Activated naive CD8-positive, alpha-beta T cell treated with anti-CD3 and anti-CD28 coated beads, Interleukin-2, amount 50 U/mL, for 16 hours (primary cell): ENCODE measurements around the gene BCR.
"Not testable (repeated sequence)": the region's sequence is repeated elsewhere in the genome, so short reads cannot be mapped to it uniquely, and the experiment has no call there.

ENCODE experiments used
- DNase-seq: peaks from one replicate; pipeline ENCODE4 v3.0.0-alpha.2; 2020; ENCODE audit warnings: low read depth, low spot score

Gene BCR

DNA sequence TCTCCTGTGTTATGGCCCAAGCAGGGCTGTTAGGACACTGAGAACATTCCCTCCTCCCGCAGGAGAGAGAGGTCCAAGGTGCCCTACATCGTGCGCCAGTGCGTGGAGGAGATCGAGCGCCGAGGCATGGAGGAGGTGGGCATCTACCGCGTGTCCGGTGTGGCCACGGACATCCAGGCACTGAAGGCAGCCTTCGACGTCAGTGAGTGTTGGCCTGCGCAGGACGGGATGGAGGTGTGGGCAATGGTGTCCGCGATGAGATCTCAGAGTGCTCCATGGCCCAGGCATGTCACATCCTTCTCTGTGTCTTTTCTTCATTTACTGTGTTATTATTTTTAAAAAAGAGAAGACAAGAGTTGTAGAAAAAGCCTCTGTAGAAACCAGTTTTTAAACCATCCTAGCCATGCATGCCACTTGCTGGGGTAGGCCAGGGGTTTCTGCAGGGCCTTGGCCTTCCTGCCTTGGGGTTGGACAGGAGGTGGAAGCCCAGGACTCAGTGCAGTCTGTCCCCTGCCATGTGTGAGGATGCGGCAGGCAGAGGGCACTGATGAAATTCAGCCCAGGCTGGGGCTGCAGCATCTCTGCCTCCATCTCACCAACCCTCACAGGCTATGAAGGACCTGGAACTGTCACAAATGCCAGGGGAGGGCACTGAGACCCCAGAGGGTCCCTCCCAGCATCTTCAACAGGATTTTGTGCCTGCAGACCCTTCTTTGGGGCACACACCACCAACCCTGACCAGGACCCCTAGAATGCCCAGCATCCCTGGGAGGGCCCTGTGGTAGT is 131.5 kb downstream of the BCR start:
- DNase-seq = not testable (repeated sequence)

DNA sequence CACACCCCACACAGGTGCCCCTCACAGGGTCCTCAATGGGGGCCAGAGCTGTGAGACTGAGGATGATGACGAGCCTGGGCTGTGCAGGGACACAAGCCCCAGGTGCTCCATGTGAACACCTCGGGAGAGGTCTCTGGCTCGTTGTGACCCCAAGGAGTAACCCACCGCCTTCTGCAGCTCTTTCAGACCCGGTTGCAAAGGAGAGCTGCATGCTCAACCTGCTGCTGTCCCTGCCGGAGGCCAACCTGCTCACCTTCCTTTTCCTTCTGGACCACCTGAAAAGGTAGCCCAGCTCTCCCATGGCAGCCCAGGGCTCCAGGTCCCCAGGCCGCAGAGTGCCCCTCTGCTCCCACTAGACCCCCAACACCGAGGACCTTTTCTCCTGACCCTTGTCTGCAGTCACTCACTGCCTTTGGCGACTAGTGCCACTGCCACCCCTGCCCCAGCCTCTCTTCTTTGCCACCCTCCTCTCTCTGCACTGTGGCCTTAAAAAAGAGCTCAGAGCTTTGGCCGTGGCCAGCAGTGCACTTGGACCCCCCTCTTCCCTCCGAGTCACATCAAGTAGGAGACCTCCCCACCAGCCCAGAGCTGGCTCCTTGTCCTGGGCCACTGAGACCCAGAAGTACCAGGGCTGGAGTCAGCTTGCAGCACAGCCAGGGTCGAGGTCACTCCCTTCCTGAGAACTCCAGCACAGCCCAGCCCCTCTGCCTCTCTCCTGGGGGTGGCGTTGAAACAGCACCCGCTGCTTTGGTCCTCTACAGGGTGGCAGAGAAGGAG is 133.7 kb downstream of the BCR start:
- DNase-seq = no peak

DNA sequence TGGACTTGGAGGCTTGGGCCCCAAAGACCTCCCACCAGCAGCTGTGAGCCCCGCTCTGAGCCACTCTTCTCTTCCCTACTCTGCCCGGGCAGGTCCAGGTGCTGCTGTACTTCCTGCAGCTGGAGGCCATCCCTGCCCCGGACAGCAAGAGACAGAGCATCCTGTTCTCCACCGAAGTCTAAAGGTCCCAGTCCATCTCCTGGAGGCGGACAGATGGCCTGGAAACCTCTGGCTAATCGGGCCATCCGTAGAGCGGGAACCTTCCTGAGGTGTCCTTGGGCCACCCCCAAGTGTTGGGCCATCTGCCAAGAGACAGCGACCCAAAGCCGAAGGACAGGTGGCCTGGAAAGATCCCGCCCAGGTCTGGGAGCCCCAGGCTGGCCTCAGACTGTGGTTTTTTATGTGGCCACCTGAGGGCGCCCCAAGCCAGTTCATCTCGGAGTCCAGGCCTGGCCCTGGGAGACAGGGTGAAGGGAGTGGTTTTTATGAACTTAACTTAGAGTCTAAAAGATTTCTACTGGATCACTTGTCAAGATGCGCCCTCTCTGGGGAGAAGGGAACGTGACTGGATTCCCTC is 135.1 kb downstream of the BCR start:
- no peak for DNase-seq

DNA sequence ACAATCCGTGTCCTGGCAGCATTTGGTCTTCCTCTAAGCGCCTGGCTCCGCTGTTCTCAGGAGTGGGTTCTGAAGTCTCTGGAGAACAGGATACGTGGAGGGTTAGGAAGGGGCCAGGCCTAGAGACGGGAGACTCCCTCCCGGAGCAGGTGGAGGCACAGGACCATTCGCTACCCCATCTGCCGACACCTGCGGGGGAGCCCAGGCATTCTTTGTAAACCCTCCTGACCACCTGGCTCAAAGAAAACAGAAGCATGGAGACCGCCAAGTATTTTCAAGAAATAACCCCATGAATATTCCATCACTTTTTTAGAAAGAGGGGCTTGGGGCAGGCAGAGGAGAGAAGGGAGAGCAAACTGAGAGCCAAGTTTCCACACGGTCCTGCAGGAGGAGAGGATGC is 136.3 kb downstream of the BCR start:
- not testable (repeated sequence) for DNase-seq

DNA sequence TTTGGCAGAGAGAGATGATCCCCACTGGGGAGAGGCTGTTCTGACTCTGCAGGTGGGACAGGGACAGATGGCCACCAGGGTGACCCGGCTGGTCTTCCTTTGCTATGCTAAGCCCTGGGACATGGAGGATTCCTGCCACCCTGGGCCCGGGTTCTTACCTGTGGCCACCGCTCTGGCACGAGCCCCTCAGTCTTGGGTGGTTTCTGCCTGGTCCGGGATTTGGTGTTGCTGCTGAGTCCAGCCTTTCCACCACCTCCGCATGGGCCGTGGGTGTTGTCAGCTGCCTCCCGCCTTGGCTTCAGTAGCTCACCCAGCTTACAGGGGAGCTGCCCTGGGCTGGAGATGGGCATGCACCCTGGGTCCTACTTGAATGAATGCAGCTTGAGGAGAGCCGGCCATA is 138.0 kb downstream of the BCR start:
- not testable (repeated sequence) for DNase-seq

DNA sequence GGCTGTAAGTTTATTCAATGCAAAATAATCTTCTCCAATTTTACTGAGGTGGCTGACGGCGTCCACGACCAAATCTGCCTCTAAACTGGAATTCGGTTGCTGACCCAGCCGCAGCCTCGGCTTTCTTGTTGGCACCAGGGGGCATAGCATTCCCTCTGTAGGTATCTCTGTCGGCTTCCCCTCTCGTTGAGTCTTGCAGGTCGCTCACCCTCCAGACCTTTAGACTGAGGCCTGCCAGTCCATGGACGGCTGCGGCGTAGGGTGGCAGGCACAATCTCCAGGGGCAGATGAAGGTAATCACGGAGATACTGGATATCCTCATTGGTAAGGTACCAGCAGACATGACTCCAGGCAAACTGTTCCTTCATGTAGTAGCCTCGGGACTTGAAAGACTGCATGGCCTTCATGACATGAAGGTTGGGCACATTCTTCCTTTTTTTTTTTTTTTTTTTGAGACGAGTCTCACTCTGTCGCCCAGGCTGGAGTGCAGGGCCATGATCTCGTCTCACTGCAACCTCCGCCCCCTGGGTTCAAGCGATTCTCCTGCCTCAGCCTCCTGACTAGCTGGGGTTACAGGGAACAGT is 142.3 kb downstream of the BCR start:
- not testable (repeated sequence) for DNase-seq

DNA sequence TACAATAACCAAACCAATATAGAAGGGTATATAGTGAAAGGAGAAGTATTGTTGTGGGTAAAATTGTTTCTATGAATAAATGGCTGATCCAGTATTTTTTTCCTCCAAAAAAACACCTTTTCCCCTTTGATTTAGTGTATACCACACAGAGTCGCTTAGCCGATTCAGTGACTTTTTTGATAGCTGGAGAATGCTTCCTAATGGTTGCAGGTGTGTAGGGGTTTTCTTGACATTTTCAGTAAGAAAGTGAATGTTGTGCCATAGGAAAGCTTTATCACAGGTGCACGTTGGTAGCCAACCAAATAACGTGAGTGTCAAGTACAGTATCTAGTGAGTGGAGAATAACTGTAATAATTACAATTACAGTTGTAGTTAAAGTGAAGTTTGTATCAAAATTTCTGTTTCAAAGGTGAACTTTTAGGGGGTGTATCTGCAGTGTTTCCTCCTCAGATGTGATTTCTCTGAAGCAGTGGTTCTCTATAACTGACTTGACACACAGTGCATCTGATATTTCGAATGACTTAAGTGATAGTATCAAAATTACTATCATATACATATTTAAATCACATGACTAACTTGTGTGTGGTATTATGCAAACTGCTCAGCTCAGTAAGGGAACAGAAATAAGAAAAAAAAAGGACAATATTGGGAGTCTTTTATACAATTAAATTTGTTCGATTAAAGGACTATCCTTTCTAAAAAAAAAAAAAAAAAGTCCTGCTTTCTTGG is 143.8 kb downstream of the BCR start:
- not testable (repeated sequence) for DNase-seq

DNA sequence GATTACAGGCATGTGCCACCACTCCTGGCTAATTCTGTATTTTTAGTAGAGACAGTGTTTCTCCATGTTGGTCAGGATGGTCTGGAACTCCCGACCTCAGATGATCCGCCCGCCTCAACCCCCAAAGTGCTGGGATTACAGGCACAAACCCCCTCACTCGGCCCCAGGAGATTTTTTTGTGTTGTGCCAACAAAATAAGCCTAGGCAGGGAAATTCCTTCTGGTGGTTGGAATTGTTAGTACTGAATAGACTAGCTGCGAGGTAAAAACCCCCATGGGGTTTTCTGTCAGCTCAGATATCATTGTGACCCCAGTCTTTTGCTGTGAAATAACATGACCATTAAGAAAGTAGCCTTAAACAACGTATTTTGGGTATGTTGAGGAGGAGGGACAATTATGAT is 144.9 kb downstream of the BCR start:
- no peak for DNase-seq

DNA sequence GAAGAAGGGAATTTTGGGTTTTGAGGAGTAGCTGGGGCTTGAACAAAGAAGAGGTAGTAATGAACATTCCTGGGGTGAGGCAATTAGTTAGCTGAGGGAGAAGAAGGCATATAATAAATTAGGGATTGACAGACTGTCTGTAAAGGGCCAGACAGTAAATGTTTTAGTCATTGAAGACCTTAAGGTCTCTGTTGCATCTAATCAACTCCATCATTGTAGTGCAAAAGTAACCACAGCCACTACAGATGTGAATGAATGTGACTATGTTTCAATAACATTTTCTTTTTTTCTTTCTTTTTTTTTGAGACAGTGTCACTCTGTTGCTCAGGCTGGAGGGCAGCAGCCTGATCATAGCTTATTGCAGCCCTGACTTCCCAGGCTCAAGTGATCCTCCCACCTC is 153.5 kb downstream of the BCR start:
- not testable (repeated sequence) for DNase-seq

DNA sequence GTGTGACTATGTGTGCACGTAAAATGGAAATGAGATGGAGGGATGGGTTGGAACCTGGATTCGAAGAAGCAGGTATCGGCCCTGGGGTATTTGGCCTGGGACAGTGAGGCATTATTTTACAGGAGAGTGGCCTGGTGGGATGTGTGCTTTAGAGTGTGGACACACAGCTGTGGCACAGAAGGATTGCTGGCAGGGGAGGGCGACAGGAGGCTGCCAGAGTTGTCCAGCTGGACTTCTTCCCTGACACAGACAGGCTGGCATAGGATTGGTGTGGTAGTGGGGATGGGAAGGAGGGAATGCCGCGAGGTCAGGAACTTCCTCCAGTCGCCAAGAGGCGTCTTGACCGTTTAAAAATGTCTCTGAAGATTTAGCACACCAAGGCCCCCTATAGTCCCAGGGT is 157.4 kb downstream of the BCR start:
- not testable (repeated sequence) for DNase-seq

DNA sequence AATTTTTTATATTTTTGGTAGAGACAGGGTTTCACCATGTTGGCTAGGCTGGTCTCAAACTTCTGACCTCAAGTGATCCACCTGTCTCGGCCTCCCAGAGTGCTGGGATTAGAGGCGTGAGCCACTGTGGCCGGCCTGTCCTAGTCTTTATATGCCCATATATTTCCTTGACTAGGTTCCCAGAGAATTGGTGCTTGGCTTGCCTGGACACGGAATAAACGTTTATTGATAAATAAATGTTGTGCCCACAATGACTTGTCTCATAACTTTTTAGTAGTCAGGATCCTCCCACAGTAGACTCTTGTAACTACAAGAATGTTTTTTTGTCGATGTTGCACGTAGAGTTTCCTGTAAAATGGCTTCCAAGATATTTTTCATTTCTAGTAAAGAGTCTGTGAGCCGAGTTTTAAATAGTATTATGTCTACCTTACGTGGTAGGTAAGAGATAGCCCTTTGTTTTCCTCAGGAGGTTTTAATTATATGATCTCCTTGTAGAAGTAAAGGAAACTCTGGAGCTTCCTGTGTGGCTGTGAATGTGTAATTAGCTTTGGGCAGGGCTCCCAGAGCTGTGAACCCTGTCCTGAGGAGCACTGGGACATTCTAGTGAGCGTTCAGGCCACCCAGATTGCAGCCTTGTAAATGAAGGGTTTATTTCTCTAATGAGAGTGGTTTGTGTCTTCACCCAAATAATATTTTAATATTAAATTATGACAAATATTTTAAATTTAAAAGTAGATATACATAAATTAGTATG is 161.8 kb downstream of the BCR start:
- not testable (repeated sequence) for DNase-seq

DNA sequence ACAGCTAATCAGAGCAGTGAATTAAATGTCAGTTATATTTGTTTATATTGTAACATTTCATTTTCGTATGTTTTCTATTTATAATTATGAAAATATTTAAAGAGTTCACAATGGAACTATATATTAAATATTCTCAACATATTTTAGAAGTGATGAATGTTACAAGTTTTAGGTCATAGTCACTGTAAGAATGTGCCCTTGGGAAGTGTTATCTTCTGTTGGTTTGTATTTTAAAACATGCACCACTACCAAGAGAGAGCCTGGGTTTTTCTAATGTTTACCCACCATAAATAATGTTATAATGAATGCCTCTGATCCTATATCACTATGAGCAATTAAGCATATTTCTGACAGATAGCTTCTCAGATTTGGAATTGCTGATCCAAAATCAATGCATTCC is 171.0 kb downstream of the BCR start:
- no peak for DNase-seq

DNA sequence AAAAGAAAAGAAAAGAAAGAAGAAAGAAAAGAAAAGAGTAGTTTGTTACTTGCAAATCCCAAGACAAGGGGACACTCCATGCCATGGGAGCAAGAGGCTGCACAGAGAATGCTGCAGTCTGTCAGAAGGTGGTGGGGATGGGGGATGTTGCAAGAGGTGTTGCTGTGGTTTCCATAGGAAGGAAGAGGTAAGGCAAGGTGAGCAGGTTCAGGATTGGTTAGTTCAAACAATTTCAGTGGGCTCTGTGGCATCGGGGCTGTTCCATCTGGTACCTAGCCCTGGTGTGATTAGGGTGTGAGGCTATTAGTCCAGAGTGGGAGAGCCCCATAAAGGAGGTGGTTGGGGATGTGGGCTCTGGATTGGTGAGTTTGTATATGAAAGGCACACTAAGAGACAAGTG is 172.7 kb downstream of the BCR start:
- no peak for DNase-seq

DNA sequence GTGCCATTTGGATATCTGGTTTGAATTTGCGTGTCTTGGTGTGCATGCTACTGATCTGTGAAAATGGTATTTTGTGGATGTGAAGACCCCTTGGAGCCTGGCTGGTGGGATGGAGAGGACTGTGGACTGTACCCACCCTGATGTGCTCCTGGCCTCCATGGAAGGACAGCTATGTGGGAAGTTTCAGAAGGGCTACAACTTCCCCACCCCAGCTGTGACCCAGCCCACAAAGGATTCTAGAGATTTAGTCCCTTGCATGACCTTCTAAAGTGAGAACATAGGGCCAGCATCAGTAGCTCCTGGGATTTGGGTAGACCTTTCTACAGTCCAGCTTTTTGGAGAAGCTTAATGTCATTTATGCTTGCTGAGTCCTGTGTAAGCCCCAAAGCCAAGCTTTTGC is 173.4 kb downstream of the BCR start:
- no peak for DNase-seq

DNA sequence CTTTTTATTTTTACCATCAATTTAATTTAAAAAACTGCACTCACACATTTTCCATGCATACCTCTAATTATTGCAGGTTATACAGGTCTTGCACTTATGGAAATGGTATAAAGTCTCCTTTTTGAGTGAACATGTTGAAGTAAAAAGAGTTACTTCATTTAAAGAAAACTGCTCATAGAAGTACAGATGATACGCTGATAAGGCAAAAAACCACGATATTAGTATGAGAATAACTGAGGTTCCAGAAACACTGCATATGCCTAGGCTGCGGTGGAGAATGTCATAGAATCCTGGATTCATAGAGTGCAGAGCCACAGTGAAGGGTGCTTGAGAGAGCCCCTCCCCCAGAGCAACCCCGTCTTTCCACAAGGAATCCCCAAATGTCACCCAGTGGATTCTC is 175.8 kb downstream of the BCR start:
- no peak for DNase-seq

DNA sequence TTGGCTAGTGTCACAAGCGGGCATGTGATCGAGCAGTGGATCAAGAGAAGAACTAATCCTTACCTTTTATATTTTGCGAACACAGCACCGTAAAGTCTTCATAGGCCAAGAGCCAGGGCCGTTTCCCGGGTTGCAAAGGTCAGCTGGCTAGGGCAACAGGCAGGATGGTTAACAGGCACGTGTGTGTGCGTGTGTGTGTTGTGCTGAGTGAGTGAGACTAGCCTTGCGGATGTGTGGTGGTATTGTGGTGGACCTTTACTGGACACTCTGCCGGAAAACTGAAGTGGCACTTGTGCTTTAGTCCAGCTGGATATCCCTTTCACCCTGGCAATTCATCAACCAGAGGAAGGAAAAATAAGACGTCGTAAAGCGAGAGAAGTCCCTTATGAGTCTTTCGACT is 176.7 kb downstream of the BCR start:
- no peak for DNase-seq

DNA sequence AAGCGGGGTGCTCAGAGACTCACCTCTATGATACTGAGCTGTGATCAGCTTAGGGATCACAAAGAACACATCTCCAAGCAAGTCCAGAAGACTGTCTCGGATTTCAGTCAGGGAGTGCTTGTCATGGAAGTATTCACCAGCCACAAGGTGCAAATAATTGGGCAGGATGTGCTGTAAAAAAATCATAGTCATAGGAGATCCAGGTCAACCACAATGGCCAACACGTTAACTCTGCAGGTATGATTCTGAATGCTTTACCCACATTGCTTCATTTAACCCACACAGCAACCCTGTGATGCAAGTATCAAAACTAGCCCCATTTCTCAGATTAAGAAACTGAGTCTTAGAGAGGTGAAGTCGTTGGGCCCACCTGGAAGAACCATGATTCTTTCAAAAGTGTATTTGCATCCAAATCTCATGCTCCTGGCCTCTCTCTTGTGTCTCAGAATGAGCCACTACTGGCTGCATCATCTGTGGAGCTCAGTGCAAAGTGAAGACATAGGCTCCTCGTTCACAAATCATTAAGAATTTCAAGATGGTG is 179.3 kb downstream of the BCR start:
- no peak for DNase-seq

DNA sequence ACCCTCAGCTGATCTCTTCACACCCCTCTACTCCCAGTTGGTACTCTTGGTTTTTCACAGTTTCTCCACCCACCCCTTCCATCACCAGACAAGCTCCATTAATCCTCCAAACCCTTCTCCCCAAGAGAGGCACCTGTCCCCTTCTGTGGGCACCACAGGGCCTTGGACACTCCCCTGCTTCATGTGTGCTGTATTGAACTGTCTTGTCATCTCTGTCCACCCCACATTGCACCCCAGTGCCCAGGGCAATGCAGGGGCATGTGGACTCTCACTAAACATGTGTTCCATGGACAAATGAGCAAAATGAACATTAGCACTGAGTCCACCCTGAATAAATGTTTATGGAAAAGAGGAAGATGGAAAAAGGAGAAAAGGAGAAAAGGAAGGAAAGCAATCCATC is 181.4 kb downstream of the BCR start:
- DNase-seq = no peak

DNA sequence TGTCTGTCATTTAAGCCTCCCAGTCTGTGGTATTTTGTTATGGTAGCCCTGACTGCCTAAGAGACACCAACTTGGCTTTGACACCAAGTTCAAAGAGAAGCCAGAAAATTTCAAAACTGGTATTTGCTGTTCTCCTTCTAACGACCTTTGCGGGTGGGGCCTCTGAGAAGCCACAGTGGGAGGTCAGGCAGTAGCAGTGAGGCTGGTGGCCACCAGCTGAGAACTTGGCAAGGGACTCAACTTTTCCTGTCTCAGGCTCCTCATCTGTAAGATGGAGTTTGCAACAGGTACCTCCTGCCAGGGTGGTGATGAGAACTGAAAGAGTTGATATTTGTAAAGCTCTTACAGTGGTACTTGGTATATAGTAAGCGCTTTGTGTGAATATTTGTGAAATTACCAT is 183.4 kb downstream of the BCR start:
- DNase-seq = no peak

DNA sequence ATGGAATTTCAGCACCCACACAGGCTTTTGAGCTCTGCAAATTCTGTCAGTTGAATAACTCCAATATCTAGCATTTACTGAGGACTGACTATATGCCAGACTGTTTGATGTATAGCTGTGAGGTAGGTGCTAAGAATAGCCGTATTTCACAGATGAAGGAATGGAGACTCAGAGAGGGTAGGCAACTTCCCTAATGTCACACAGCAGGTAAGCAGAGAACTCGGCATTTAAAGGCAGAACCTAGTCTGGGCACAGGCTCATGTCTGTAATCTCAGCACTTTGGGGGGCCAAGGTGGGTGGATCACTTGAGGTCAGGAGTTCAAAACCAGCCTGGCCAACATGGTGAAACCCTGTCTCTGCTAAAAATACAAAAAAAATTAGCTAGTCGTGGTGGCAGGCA is 184.1 kb downstream of the BCR start:
- no peak for DNase-seq

DNA sequence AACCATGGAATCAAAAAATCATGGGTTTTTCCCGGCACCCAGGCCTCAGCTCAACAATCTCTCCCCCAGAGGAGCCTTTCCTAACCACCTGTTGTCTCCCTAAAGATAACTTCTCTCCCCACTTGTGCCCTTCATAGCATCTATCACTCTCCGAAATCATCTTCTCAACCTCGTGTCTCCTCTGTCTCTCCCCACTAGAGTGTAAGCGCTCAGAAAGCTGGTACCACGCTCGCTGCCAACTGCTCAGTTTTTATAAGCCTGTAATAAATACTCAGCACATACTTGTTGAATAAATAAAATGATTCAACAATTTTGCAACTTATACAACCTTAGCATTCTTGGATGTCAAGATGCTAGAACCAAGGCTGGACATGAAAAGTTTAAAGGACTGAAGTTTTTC is 185.2 kb downstream of the BCR start:
- DNase-seq = no peak
